CD14-positive monocyte (primary cell): ENCODE data around the gene DHRS7. TPM values are rescaled to one million over a fixed set of nuclear protein-coding genes. Genes with fewer than 3 reads are reported as not detected.

Source experiments
- DNase-seq, 3 donors: peaks; one replicate each; pipeline ENCODE4 v3.0.0-alpha.2; 2011 to 2022
- H2AFZ ChIP-seq: 2 replicates; pipeline ENCODE4 v1.6.0; 2012; ENCODE audit warnings: mild to moderate bottlenecking, low read depth, low read length, inconsistent platforms; ENCODE audit not compliant: insufficient read depth, poor library complexity, severe bottlenecking
- H3K27ac ChIP-seq, 2 donors: 1 replicate in 1 of 2; 2 replicates in 1 of 2; pipeline ENCODE4 v1.5.1; 2012 to 2013; ENCODE audit warnings: low read length in 2 of 2, control low read depth in 1 of 2, inconsistent platforms in 1 of 2, low read depth in 1 of 2, mild to moderate bottlenecking in 1 of 2
- H3K27me3 ChIP-seq, 2 donors: one replicate each; pipeline versions ENCODE4 v1.6.0 to v1.6.1; 2011 to 2013; ENCODE audit warnings: low read length in 2 of 2; ENCODE audit not compliant: control insufficient read depth in 2 of 2, insufficient read depth in 2 of 2
- H3K36me3 ChIP-seq, 2 donors: replicated peaks in 1 of 2; 1 replicate in 1 of 2; 2 replicates in 1 of 2; pipeline versions ENCODE4 v1.5.1 to v1.6.1; 2012 to 2013; ENCODE audit warnings: low read length in 2 of 2, control low read depth in 1 of 2, inconsistent platforms in 1 of 2, mild to moderate bottlenecking in 1 of 2; ENCODE audit not compliant: insufficient read depth in 2 of 2, control insufficient read depth in 1 of 2
- H3K4me1 ChIP-seq, 2 donors: 1 replicate in 1 of 2; 2 replicates in 1 of 2; pipeline versions ENCODE4 v1.5.1 to v1.6.1; 2012 to 2013; ENCODE audit warnings: low read length in 2 of 2, control low read depth in 1 of 2, inconsistent platforms in 1 of 2, mild to moderate bottlenecking in 1 of 2, moderate library complexity in 1 of 2; ENCODE audit not compliant: insufficient read depth in 2 of 2, control insufficient read depth in 1 of 2
- H3K4me2 ChIP-seq: replicated peaks from 2 replicates; pipeline ENCODE3; 2012; ENCODE audit warnings: low read length, moderate library complexity, mild to moderate bottlenecking; ENCODE audit not compliant: poor library complexity, severe bottlenecking; ENCODE audit errors: extremely low read depth
- H3K4me3 ChIP-seq, 3 experiments: fragments of 200-600 bp in 1 of 3; sonication (generic) in 1 of 3; replicated peaks in 1 of 3; 1 replicate in 2 of 3; 2 replicates in 1 of 3; pipeline ENCODE4 v1.5.1; 2011 to 2013; ENCODE audit warnings: low read length in 3 of 3, mild to moderate bottlenecking in 3 of 3, control low read depth in 2 of 3, low read depth in 2 of 3, inconsistent platforms in 1 of 3, moderate library complexity in 1 of 3
- H3K79me2 ChIP-seq: 2 replicates; pipeline ENCODE4 v1.6.0; 2012; ENCODE audit warnings: mild to moderate bottlenecking, control low read depth, inconsistent platforms, low read length, moderate library complexity; ENCODE audit not compliant: insufficient read depth
- H3K9ac ChIP-seq: 2 replicates; pipeline ENCODE4 v1.6.0; 2017; ENCODE audit warnings: low read length, mild to moderate bottlenecking; ENCODE audit not compliant: insufficient read depth, poor library complexity, severe bottlenecking
- H3K9me3 ChIP-seq, 2 donors: replicated peaks in 1 of 2; 1 replicate in 1 of 2; 2 replicates in 1 of 2; pipeline versions ENCODE4 v1.5.1 to v1.6.1; 2012 to 2013; ENCODE audit warnings: low read length in 2 of 2, control low read depth in 1 of 2; ENCODE audit not compliant: control insufficient read depth in 1 of 2, insufficient read depth in 1 of 2
- H4K20me1 ChIP-seq: 2 replicates; pipeline ENCODE4 v1.6.0; 2012; ENCODE audit warnings: mild to moderate bottlenecking, low read length, control low read depth, moderate library complexity; ENCODE audit not compliant: insufficient read depth
- H3K27ac Mint-ChIP-seq, 7 donors: one replicate each; pipeline ENCODE4 v1.8.0; 2020; ENCODE audit warnings: mild to moderate bottlenecking in 7 of 7, mixed read lengths in 7 of 7, moderate library complexity in 6 of 7, inconsistent platforms in 2 of 7
- H3K27me3 Mint-ChIP-seq, 3 donors: one replicate each; pipeline ENCODE4 v1.8.0; 2021 to 2022; ENCODE audit warnings: low read depth in 3 of 3, mild to moderate bottlenecking in 3 of 3, mixed read lengths in 3 of 3, moderate library complexity in 3 of 3, inconsistent platforms in 1 of 3
- H3K36me3 Mint-ChIP-seq, 2 donors: one replicate each; pipeline ENCODE4 v1.8.0; 2020; ENCODE audit warnings: mixed read lengths in 2 of 2, inconsistent platforms in 1 of 2, mild to moderate bottlenecking in 1 of 2
- H3K4me1 Mint-ChIP-seq: one replicate; pipeline ENCODE4 v1.8.0; 2020; ENCODE audit warnings: mild to moderate bottlenecking, mixed read lengths
- H3K4me3 Mint-ChIP-seq, 2 donors: one replicate each; pipeline ENCODE4 v1.8.0; 2020; ENCODE audit warnings: mild to moderate bottlenecking in 2 of 2, mixed read lengths in 2 of 2, moderate library complexity in 1 of 2
- H3K9me3 Mint-ChIP-seq, 7 donors: one replicate each; pipeline ENCODE4 v1.8.0; 2020 to 2022; ENCODE audit warnings: mixed read lengths in 7 of 7, mild to moderate bottlenecking in 6 of 7, moderate library complexity in 6 of 7, inconsistent platforms in 2 of 7
- CTCF ChIP-seq: fragments of 200-600 bp; IDR thresholded peaks from one replicate; pipeline ENCODE4 v1.8.0; 2022; ENCODE audit warnings: antibody characterized with exemption, mild to moderate bottlenecking
- WGBS: methylation state at CpG from one replicate; pipeline ENCODE4 v1.1.5; 2013; ENCODE audit warnings: missing lambda C conversion rate; ENCODE audit not compliant: insufficient coverage; 5-methylcytosine and 5-hydroxymethylcytosine counted together
- intact Hi-C, 2 donors: fragments of 100-400 bp; cut with micrococcal nuclease; formaldehyde crosslinking; loops; one replicate each; pipeline versions ENCODE4 v1.15.0 to v1.15.1; 2023
- polyA minus RNA-seq: library from RNA; depleted of rRNA, polyadenylated mRNA; stranded (reverse); fragments of >200 nt; gene quantifications from 2 replicates; pipeline ENCODE4 v1.2.3, GENCODE V29; 2012
- polyA plus RNA-seq, 3 donors: library from polyadenylated mRNA; depleted of rRNA in 1 of 3; unstranded in 2 of 3; stranded (reverse) in 1 of 3; fragments of 300-500 nt in 2 of 3; fragments of >200 nt in 1 of 3; fragmentation: Illumina TruSeq in 2 of 3; gene quantifications; 1 replicate in 2 of 3; 2 replicates in 1 of 3; pipeline ENCODE4 v1.2.3, GENCODE V29; 2012 to 2021
- total RNA-seq, 12 experiments: library from RNA in 1 of 12; stranded (reverse) in 1 of 12; fragments of 120-200 nt in 1 of 12; gene quantifications; one replicate each; pipeline ENCODE4 v1.2.4 and lab custom pipeline; 2013 to 2026; ENCODE audit warnings: mixed read lengths in 6 of 12, inconsistent platforms in 1 of 12

Gene DHRS7
- total RNA-seq (2013): 118 TPM
- polyA plus RNA-seq (100 to 1,000 TPM in 2 of 3 donors, 10 to 100 TPM in 1; 55.4 to 223 (median 218) TPM), polyA minus RNA-seq (49.3 and 58.4 TPM in 2 replicates), total RNA-seq (lab: John Stamatoyannopoulos, UW) (13.9 to 84.5 (median 59.0) reads per million in 11 experiments)

- H3K4me3 ChIP-seq: peak within 1 kb of the TSS; percentile 69 to 96 (median 92)
- DNase-seq: peak; percentile 80 to 82 (median 81)
- peaks cover 34 to 41% of the 10 kb centered on the region in 2 donors for H3K4me1 ChIP-seq
- peaks cover 49% of the 10 kb centered on the region for H3K79me2 ChIP-seq
- peak within 1 kb of the TSS; percentile 93 for H3K9ac ChIP-seq
- under 1% methylated on average over 68 of the region's 68 CpGs for WGBS
- H3K4me2 ChIP-seq: peak within 1 kb of the TSS; percentile 83
- no peaks in the 10 kb centered on the region for H3K27me3 ChIP-seq
- no peaks in the 10 kb centered on the region for H3K9me3 ChIP-seq
- H3K27me3 Mint-ChIP-seq: peaks cover 0 to 4% (median 0%) of the 10 kb centered on the region in 3 donors
- H3K4me3 Mint-ChIP-seq: peak within 1 kb of the TSS; percentile 97
- peak within 1 kb of the TSS; percentile 95 to 99 (median 96) for H3K27ac Mint-ChIP-seq
- H2AFZ ChIP-seq: peak within 1 kb of the TSS; percentile 95
- TF ChIP-seq CTCF: peak; percentile 34
- H3K4me1 Mint-ChIP-seq: peaks cover 43% of the 10 kb centered on the region
- H3K36me3 ChIP-seq: no peaks in the 10 kb centered on the region
- H3K27ac ChIP-seq: peak within 1 kb of the TSS; percentile 84 to 98
- peaks cover 0 to 9% of the 10 kb centered on the region in 2 donors for H3K36me3 Mint-ChIP-seq
- no peaks in the 10 kb centered on the region for H3K9me3 Mint-ChIP-seq
- intact Hi-C loops: loop anchor here (5.0 to 10.0 kb wide), 2 partner anchors 73 to 80 kb away; partner anchors contain the start of genes PCNX4 (in 2 of the 2) and PPM1A (in 1 of the 2)
- no peaks in the 10 kb centered on the region for H4K20me1 ChIP-seq
These were observed at the start of gene DHRS7 for GRCh38 chr14:60164712-60165546. DHRS7 (minus strand) TSS chr14:60165398; CDS start chr14:60165309, 89 bp downstream.

GRCh38 chr14:60214415-60215126 is 49.4 kb upstream of the DHRS7 start:
- intact Hi-C loops: no loop called here
- no peak overlapping the region for H3K4me2 ChIP-seq
- no peaks in the 10 kb centered on the region for H3K4me1 ChIP-seq
- no peaks in the 10 kb centered on the region for H3K9me3 ChIP-seq
- H3K4me3 Mint-ChIP-seq: no peak overlapping the region
- no peaks in the 10 kb centered on the region for H3K79me2 ChIP-seq
- H4K20me1 ChIP-seq: no peaks in the 10 kb centered on the region
- no peaks in the 10 kb centered on the region for H3K36me3 ChIP-seq
- no peak overlapping the region for H2AFZ ChIP-seq
- no peak overlapping the region for H3K27ac ChIP-seq
- H3K27me3 Mint-ChIP-seq: peaks cover 2 to 4% (median 3%) of the 10 kb centered on the region in 3 donors
- no peaks in the 10 kb centered on the region for H3K27me3 ChIP-seq
- no CpG with 5 or more reads among the region's 1 CpG for WGBS
- H3K9ac ChIP-seq: no peak overlapping the region
- no peaks in the 10 kb centered on the region for H3K36me3 Mint-ChIP-seq
- H3K9me3 Mint-ChIP-seq: no peaks in the 10 kb centered on the region
- no peak overlapping the region for H3K27ac Mint-ChIP-seq
- no peak overlapping the region for H3K4me3 ChIP-seq
- no peak for TF ChIP-seq CTCF
- DNase-seq: no peak
- H3K4me1 Mint-ChIP-seq: no peaks in the 10 kb centered on the region
